CD4-positive, alpha-beta T cell treated with Interleukin-17A for 1 hour (primary cell): ENCODE data around the gene PLBD2.

Experiments used
- DNase-seq: peaks from one replicate; pipeline ENCODE4 v3.0.0-alpha.2; 2020

PLBD2 gene

DNA sequence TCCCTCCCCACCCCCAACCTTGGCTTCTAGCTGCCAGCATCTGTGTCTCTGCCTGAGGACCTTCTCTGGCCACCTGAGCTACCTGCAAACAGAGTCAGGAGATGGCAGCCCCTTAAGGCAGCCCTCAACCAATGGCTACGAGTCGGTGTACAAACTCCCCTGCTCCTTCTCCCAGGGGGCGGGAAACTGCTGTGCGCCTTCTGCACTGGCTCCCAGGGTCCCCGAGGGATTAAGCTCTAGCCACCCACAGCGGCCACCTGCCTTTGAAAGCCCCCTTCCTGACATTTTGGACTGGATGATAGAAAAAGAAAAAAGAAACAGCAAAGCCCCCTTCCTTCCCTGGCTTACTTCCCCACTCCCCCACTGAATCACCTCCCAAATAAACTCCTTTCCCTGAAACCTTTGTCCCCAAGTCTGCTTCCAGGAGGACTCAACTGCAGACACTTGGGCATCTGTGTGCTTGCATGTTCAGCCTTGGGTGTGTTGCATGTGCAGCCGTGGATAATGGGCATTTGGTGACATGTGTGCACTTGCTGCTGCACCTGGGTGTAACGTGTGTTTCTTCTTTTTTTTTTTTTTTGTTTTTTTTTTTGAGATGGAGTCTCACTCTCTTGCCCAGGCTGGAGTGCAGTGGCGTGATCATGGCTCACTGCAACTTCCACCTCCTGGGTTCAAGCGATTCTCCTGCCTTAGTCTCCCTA, 39.3 kb downstream of the PLBD2 start:
- DNase-seq, result no peak

DNA sequence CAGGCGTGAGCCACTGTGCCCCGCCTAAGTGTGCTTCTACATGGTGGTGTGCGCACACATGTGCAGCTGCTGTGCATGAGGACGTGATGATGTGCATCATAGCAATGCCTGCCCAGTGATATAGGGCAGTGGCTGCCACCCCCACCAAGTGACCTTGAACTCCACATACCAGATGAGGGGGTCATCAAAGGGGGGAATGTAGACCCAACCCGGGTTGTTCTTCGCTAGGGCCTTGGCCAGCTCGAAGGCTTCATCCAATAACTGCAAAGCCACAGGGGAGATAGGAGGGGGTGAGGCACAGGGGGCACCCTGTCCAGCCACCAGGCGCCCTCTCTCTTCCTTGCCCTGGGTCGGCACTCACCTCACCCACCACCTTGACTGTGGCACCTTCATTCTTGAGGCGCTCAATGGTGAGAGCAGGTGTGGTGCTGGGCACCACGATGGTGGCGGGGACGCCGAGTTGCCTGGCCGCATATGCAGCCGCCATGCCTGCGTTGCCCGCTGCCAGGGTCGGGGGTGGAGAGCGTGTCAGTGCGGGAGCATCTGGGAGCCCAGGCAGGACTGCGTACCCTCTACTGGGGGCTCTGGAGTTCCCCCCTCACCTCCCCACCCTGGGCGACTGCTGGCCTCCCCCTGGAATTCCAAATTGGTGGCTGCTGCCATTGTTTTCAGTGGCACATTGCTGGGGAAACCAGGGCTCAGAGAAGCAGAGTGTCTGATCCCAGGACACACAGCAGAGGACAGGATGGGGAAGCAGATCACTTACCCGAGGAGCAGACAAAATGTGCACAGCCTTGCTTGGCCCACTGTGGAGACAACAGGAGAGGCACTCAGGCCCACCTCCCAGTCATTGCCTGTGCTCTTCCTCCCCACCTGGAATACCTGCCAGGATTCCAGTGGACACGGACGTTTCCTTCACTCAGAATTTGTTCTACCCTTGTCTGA, 40.2 kb downstream of the PLBD2 start:
- no peak for DNase-seq

DNA sequence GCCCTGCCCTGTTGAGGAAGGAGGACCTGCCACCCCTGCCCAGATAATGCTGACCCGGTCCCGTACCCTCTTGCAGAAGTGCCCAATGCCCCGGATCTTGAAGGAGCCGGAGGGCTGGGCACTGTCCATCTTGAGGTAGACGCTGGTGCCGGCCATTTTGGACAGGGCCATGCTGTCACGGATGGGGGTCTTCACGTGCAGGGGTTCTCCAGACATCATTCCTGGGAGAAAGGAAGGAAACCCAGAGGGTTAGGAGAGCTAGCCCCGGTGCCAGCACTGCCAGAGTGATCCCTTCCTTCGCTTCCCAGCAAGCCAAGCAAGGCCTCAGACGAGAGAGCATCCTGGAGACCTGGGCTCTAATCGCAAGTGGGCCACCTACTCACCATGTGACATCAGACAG, 41.1 kb downstream of the PLBD2 start:
- no peak for DNase-seq

DNA sequence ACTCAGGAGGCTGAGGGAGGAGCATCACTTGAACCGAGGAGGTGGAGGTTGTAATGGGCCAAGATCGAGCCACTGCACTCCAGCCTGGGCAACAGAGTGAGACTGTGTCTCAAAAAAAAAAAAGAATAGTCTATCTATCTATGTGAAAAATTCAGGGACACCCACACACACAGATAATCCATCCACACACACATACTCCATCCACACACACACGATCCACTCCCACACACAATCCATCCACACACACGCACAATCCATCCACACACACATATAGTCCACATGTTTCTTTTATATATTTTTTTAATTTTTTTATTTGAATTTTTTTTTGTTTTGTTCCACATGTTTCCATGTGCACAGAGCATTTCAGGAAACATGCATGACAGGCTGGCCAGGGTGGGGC, 42.0 kb downstream of the PLBD2 start:
- DNase-seq, result no peak

DNA sequence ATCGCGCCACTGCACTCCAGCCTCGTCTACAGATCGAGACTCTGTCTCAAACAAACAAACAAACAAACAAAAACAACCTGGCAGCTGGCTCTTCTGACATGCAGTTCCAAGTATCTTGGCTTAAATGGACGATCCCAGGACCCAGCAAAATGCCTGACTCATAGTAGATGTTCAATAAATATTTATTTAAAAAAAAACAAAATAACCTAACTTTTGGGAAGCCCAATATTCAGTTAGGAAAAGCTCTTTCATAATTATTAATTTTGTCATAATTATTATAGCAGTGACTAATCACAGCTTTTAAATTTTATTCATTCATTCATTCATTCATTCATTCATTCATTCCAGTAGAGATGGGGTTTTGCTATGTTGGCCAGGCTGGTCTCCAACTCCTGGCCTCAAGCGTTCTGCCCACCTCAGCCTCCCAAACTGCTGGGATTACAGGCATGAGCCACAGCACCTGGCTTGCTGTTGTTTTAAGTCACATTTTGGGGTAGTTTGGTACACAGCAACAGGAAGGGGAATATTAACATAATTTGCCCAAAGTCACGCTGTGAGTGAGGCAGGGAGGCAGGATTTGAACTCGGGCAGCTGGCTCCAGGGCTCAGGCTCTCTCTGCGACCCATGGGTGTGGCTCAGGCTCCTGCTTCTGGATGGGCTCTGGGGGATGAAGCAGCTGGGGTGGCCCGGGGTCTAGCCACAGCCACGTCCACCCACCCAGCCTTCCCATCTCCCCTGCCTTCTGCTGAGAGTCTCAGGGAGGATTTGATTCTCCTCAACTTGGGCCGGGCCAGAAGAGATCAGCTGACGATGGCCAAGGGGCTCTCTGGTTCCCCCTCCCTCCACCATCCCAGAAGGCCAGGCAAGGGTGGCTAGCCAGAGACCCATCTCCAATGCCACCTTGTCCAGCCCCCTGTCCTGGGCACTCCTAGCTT, 42.9 kb downstream of the PLBD2 start:
- DNase-seq, result no peak

DNA sequence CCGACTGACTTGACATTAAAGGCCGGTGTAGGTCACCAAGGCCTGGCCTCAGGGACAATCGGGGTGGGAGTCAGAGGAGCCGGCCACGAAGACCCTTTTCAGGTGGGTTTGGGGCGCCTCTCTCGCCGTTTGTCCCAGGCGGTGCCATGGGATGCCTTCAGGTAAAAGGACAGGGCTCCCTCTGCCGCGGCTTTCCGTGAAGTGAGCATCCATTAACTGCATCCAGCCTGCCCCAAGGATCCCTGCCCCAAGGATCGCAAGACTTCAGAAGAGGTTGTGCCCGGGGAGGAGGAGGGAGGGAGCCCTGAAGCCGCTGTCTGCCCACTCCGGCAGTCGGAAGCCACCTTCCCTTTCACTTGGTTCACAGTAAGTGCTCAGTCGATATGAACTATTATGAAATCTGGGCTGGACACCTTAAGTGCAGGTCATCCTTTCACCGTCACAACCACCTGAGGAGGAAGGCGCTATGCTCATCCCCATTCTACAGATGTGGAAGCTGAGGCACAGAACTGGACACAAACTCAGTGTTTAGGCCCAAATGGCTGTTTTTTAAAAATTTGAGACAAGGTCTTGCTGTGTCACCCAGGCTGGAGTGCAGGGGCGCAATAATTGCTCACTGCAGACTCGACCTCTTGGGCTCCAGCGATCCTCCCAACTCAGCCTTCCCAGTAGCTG, 44.3 kb downstream of the PLBD2 start:
- no peak for DNase-seq

DNA sequence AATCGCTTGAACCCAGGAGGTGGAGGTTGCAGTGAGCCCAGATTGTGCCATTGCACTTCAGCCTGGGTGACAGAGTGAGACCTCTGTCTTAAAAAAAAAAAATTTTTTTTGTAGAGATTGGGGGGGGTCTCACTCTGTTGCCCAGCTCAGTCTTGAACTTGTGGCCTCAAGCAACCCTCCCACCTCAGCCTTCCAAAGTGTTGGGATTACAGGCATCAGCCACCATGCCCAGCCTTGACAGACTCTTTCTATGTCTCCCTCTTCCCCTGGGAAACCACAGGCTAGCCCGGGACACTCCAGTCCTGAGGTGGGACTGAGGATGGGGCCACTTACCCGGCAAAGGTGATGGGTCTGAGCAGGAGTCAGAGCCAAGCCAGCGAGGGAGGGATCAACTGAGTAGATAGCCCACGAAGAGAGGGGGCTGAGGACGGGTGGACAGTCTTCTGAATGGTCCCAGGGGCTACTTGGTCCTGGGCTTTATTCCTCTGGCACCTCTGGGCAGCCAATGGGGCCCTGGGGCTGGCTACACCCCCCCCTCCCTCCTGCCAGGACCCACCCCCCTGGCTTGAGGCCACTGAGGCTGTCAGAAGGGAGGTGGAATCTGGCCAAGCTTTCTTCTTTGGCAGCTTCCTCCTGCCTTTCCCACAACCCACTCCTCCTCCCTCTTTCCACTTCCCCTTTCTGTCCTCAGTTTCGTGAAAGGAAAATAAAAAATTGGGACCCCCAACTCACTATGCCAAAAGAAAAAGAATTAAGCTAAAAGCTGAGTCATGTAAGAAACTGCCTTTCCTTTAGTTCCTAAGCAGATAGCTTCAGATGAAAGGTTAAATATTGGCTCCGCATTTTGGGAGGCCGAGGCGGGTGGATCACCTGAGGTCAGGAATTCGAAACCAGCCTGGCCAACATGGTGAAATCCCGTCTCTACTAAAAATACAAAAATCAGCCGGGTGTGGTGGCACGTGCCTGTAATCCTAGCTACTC, 45.3 kb downstream of the PLBD2 start, which contains the start of gene SDS:
Gene SDS (minus strand): TSS at position 453 of the 981 bp plus-strand sequence. CDS start 4,179 bp downstream, outside the sequence.
- no peak for DNase-seq

DNA sequence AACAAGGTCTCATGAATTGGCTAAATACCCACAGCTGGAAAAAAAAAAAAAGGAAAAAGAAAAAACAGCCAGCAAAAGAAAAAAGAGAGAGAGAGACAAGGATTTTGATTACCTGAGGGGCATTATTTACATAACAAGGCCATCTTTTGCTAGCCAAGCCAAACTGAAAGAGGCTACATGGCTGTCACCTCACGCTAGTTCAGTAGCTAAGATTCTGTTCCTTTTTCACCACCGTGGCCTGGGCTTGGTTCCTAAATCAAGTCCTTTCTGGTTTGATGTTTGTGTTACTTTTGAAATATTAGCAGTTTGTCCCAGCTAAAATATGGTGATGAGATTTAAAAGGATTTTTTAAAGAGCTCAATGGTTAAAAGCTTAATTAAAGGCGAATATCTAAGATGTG, 47.3 kb downstream of the PLBD2 start:
- DNase-seq, result no peak

DNA sequence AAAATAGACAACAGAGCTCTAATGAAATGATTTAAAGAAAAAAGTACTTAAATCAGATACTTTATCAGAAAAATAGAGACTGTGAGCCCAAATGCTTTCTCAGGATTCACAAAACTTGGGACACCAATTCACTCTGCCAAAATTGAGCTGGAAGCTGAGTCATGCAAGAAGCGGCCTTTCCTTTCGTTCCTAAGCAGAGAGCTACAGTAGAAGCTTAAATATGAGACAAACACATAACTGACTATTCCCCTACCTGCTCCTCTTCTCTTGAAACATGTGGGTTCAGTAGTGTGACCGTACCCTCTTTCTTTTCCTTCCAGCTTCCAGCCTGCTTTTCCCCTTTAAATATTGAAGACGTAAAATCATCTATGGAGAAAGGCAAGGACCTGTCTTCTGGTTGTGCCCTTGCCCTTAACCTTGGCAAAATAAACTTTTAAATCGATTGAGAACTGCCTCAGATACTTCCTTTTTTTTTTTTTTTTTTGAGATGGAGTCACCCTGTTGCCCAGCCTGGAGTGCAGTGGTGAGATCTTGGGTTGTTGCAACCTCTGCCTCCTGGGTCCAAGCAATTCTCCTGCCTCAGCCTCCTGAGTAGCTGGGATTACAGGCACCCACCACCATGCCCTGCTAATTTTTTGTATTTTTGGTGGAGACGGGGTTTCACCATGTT, 49.7 kb downstream of the PLBD2 start:
- DNase-seq, result no peak

DNA sequence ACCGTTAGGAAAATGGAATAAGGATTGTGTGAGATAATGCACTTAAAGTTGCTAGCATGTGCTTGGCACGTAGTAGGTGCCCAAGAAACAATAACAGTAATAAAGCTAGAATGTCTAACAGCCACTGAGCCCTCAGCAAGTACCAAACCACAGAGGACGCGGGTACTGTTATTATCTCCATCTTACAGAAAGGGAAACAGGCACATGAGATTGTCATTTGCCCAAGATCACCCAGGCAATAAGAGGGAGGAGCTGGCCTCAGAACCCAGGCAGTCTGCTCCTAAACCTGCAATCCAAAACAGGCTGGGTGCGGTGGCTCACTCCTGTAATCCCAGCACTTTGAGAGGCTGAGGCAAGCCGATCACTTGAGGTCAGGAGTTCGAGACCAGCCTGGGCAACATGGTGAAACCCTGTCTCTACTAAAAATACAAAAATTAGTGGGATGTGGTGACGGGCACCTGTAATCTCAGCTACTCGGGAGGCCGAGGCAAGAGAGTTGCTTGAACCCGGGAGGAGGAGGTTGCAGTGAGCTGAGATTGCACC, 50.4 kb downstream of the PLBD2 start:
- no peak for DNase-seq

DNA sequence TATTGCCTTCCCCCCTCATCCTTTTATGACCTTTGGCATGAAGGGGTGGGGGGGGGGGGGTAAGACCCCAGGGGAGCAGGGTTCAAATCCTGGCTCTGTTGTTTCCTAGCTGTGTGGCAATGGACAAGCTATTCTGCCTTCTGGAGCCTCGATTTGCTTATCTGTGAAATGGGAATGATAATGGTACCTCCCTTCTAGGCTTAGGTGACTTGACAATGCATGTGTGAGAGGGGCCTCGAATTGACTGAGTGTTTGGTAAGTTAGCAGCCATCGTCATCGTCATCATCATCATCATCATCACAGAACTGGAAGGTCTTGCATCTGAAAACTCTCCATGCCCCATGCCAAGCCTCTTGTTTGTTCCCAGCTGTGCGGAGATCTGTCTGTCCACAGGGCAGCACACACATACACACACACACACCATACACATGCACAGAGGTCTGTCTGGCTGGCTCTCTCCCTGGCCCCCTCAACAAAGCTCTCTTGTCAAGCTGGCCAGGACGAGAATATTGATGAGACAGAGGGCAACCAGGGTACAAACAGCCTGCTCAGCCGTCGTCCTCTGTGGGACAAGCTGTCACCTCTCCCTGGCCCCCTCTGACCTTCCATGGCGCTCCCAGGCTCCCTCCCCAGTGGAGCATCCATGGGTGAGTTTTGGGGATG, 51.2 kb downstream of the PLBD2 start:
- DNase-seq, result no peak

DNA sequence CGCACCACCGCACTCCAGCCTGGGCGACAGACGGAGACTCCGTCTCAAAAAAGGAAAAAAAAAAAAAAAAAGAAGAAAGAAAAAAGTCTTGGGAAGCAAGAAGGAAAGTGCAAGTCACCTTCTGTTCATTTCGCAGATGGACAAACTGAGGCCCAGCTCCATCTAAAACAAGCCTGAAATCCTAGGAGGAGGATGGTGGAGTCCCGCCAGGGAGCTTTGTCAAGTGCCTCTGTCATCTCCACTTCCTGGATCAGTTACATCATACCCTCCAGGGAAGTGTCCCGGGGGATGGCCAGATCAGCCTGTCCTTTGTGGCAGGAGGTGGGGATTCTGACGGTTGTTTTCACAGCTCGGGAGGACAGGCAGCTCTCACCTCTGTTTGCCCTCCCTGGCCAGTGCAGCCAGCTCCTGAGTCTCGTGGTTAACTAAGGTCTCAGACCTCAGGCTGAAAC, 55.1 kb downstream of the PLBD2 start:
- no peak for DNase-seq

DNA sequence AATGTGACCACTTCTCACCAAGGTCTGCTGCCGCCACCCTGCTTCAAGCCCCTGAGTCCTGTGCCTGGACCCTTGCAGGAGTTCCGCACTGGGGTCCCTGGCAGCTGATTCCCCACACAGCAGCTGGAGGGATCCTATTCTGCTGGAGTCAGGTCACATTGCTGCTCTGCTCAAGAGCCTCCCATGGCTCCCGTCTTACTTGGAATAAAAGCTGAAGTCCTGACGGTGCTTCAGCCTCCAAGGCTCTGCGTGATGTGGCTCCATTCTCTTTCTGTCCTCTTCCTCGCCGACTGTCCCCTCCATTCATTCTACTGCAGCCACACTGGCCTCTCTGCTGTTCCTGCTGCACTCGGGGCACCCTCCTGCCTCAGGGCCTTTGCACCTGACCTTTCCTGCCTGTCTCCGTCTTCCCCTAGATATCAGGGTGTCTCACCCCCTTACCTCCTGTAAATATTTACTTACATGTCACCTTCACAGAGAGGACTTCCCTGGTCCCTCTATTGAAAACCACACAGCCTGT, 56.2 kb downstream of the PLBD2 start:
- DNase-seq, result no peak

DNA sequence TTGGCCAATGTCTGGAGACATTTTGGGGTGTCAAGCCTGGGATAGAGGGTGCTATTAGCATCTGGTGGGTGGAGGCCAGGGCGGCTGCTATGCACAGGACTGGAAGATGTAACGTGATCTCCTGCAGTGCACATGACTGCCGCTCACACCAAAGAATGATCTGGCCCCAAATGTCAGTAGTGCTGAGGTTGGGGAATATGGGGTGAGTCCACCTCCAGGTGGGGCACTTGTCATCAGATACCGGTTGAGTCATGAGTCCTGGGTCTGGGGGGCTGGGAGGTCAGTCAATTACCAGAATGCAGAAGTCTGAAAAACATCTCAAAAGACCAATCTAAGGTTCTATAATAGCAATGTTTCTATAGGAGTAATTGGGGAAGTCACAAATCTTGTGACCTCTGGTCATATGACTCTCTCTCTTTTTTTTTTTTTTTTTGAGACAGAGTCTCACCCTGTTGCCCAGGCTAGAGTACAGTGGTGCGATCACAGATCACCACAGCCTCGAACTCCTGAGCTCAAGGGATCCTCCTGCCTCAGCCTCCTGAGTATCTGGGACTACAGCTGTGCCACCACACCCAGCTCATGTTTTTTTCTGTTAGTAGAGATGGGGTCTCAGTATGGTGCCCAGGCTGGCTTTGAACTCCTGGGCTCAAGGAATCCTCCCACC, 57.8 kb downstream of the PLBD2 start:
- DNase-seq, result peak; percentile 9

DNA sequence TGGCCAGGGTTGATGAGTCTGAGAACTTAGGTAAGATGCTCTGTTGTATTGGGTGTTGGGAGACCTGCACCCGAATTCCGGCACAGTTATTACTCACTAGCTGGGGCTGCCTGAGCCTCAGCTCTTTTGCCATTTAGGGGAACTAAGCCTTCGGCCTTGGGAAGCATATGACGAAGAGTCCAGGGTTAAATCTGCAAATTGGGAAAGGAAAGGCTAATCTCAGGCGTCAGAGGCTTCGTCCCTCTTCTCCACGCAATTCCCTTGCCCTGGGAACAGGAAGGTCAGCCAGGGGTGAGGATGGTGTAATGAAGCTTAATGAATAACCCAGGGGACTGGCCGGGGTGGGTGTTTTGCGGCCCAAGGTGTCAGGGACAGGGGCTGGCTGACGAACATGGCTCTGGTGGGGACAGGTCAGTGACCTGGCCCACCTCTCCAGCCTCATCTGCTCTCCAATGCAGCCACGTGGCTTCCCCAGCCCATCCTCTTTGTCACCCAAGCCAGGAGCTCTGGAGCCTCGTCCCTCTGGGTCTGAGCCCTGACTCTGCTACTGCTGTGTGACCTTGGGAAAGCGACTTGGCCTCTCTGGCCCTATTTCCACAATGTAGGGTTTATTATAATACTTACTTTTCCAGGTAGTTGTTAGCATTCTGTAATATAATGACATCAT, 60.0 kb downstream of the PLBD2 start:
- no peak for DNase-seq

DNA sequence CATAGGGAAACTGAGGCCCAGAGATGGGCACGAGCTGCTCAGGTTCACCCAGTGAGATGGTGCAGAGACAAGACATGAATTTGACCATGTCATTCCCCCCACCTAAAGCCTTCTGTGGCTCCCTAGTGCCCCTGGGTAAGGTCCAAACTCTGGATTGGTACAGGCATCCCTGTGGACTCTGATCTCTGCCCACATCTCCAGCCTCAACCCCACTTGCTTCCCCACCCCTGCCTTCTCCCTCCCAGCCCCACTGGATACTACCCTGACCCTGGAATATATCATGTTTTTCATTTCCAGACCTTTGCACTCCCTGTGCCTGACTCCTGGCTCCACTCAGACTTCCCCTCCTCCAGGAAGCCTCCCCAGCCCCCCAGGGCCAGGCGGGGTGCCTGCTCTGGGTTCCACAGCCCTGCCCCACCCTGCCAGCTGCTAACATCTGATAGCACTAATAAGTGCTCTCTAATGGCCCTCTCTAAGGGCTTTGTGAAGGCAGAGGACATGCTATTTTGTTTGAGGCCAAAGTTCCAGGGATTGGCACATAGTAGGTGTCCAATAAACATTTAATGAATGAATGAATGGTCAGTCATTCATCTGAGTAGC, 62.7 kb downstream of the PLBD2 start:
- DNase-seq, result no peak

DNA sequence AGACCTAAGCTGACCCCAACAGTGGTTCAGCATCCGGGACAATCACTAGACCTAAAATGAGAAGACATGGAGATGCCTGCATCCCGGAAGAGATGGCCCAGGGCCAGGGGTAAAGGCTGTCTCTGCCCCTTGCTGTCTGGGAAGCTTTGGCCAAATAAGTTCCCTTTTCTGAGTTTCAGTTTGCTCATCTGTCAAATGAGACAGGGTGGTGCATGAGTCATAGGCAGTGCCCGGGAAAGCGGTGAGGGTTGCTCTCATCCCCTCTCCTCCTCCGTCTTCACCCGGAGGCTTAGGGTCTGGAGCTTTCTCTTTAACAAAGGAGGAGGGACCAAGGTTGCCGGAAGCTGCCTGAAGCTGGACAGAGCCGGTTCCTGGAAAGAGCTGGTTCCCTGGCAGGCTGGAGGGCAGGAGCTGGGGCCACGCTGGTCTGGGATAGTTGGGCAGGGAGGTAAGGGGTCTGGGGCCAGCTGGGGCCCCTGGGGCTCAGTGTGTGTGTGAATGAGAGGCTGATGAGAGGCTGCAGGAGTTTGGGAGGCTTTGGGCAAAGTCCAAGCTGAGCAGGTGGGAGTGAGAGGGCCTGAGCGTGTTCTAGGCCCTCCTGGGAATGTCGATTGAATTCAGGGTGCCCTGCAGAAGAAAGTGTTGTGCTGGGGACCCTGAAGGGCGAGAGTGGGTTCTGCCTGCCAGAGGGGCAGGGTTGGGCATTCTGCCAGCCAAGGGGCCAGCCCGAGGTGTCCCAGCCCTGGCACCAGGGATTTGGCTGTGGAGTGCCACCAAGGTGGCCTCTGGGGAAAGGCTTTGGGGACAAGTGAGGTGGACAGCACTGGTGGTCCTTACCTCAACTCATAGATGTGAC, 63.9 kb downstream of the PLBD2 start, which contains the start of gene SDSL:
Gene SDSL (plus strand): TSS at position 351 of the 856 bp plus-strand sequence. CDS start 5,603 bp downstream, outside the sequence.
- peak; percentile 34 for DNase-seq
